ENCODE data around the gene LIN54.

DNA sequence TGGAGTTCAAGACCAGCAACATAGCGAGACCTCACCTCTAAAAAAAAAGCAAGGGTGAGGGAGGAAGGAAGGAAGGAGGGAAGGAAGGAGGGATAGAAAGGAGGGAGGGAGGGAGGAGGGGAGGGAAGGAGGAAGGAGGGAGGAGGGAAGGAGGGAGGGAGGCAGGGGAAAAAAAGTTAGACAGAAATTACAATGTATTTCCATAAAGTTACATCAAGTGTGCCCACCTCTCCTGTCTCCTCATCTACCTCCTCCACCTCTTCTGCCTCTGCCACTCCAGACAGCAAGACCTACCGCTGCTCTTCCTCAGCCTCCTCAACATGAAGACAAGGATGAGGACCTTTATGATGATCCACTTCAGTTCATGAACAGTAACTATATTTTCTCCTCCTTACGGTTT lies 8.3 kb downstream of the LIN54 start:
- TF ChIP-seq, protein P1, sequence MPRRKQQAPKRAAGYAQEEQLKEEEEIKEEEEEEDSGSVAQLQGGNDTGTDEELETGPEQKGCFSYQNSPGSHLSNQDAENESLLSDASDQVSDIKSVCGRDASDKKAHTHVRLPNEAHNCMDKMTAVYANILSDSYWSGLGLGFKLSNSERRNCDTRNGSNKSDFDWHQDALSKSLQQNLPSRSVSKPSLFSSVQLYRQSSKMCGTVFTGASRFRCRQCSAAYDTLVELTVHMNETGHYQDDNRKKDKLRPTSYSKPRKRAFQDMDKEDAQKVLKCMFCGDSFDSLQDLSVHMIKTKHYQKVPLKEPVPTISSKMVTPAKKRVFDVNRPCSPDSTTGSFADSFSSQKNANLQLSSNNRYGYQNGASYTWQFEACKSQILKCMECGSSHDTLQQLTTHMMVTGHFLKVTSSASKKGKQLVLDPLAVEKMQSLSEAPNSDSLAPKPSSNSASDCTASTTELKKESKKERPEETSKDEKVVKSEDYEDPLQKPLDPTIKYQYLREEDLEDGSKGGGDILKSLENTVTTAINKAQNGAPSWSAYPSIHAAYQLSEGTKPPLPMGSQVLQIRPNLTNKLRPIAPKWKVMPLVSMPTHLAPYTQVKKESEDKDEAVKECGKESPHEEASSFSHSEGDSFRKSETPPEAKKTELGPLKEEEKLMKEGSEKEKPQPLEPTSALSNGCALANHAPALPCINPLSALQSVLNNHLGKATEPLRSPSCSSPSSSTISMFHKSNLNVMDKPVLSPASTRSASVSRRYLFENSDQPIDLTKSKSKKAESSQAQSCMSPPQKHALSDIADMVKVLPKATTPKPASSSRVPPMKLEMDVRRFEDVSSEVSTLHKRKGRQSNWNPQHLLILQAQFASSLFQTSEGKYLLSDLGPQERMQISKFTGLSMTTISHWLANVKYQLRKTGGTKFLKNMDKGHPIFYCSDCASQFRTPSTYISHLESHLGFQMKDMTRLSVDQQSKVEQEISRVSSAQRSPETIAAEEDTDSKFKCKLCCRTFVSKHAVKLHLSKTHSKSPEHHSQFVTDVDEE (CRISPR knock-in tag; IDR thresholded peaks at IDR 0.05), result no peak
- TF ChIP-seq RARB (CRISPR knock-in tag; IDR thresholded peaks at IDR 0.05), result no peak
- TF ChIP-seq ZNF8 (CRISPR knock-in tag; IDR thresholded peaks at IDR 0.05), result no peak

Measured in SK-N-SH treated with all-trans-retinoic acid at 6 μM for 48 hours (cell line).